Measurements from ENCODE around the gene CD74. TPM values are rescaled to one million over a fixed set of nuclear protein-coding genes. Genes with fewer than 3 reads are reported as not detected.

Gene CD74
- total and polyA plus RNA-seq, 2 of the 13 experiments (the other 11 are each of a cell fraction or from before 2014, with no cell fraction given), result 34.1 to 84.4 TPM

GRCh38 chr5:150412319-150413175, at the start of gene CD74 (continued):
- TF ChIP-seq ATF7 (IDR thresholded peaks at IDR 0.05), result no peak
- TF ChIP-seq ATF7 (CRISPR knock-in tag; IDR thresholded peaks at IDR 0.05), result peak; percentile 28; the same call in 1 of the 2 replicates
- no peak for TF ChIP-seq ZNF20 (CRISPR knock-in tag; IDR thresholded peaks at IDR 0.05)
- TF ChIP-seq NR0B2 (CRISPR knock-in tag; IDR thresholded peaks at IDR 0.05), result no peak
- peak; percentile 84 for TF ChIP-seq ZSCAN21 (CRISPR knock-in tag; IDR thresholded peaks at IDR 0.05; ENCODE audit: borderline replicate concordance)
- 0 out of 2 replicates have a peak, but pooled peaks have one; percentile 30 for TF ChIP-seq ZNF546 (CRISPR knock-in tag; conservative IDR thresholded peaks at IDR 0.05)
- TF ChIP-seq SETDB1 (CRISPR knock-in tag; IDR thresholded peaks at IDR 0.05; ENCODE audit: borderline replicate concordance), result no peak
- TF ChIP-seq ZNF33B (CRISPR knock-in tag; IDR thresholded peaks at IDR 0.05), result no peak
- no peak for TF ChIP-seq ZNF503 (CRISPR knock-in tag; IDR thresholded peaks at IDR 0.05)
- TF ChIP-seq SOX5 (CRISPR knock-in tag; IDR thresholded peaks at IDR 0.05; ENCODE audit: borderline replicate concordance), result peak; percentile 43; the same call in 1 of the 2 replicates
- no peak for TF ChIP-seq ZNF224 (CRISPR knock-in tag; IDR thresholded peaks at IDR 0.05)
- no peak; the same call in 1 of the 2 replicates for TF ChIP-seq HIVEP1 (CRISPR knock-in tag; IDR thresholded peaks at IDR 0.05)
- TF ChIP-seq RXRA (CRISPR knock-in tag; IDR thresholded peaks at IDR 0.05), result peak; percentile 62
- no peak for TF ChIP-seq ZNF275 (CRISPR knock-in tag; IDR thresholded peaks at IDR 0.05; ENCODE audit: borderline replicate concordance)
- peak; percentile 55; the same call in 1 of the 2 replicates for TF ChIP-seq SMYD3 (CRISPR knock-in tag; IDR thresholded peaks at IDR 0.05)
- no peak; the same call in 1 of the 2 replicates for TF ChIP-seq ZBTB25 (CRISPR knock-in tag; IDR thresholded peaks at IDR 0.05)
- TF ChIP-seq ZNF205 (CRISPR knock-in tag; IDR thresholded peaks at IDR 0.05), result 0 out of 2 replicates have a peak, but pooled peaks have one; percentile 14
- TF ChIP-seq YEATS4 (CRISPR knock-in tag; IDR thresholded peaks at IDR 0.05; ENCODE audit: borderline replicate concordance), result peak; percentile 53
- peak; percentile 71 for TF ChIP-seq HDAC1 (CRISPR knock-in tag; IDR thresholded peaks at IDR 0.05)
- peak; percentile 96 for TF ChIP-seq PATZ1 (CRISPR knock-in tag; IDR thresholded peaks at IDR 0.05)

All from HepG2 (cell line).